ENCODE measurements around the gene VRK1. TPM values are rescaled to one million over a fixed set of nuclear protein-coding genes. Genes with fewer than 3 reads are reported as not detected.

Gene VRK1
- total RNA-seq, 1 donor from 2014 or later: 126 TPM

- Histone ChIP-seq H3K36me3 (peaks cover 4% of the 10 kb centered on the region), H2AFZ (replicated peaks) (no peak overlapping the region), H3K4me2 (no peak overlapping the region), H3K27ac (no peak overlapping the region), H4K20me1 (ENCODE audit: low read depth) (peaks cover 12% of the 10 kb centered on the region), H3K9ac (no peak overlapping the region), H3K9me3 (ENCODE audit: low read depth) (no peaks in the 10 kb centered on the region), H3K4me1 (peaks cover 13% of the 10 kb centered on the region), H3K79me2 (ENCODE audit: low read depth) (peaks cover 70% of the 10 kb centered on the region), H3K4me3 (no peak overlapping the region), H3F3A (ENCODE audit: low read depth) (no peaks in the 10 kb centered on the region), H3K27me3 (no peaks in the 10 kb centered on the region)
- Mint-ChIP-seq H3K4me3 (no peak overlapping the region), H3K27ac (no peak overlapping the region), H3K4me1 (peaks cover 4% of the 10 kb centered on the region), H3K9me3 (peaks cover 18% of the 10 kb centered on the region), H3K27me3 (ENCODE audit: insufficient read depth, low read depth) (no peaks in the 10 kb centered on the region), H3K36me3 (peaks cover 32% of the 10 kb centered on the region)
- no peak for DNase-seq (ENCODE audit: low spot score)
- TF ChIP-seq EZH2 (IDR thresholded peaks at IDR 0.05): no peak
- no peak for TF ChIP-seq EZH2phosphoT487 (IDR thresholded peaks at IDR 0.05)
- TF ChIP-seq, protein P1, sequence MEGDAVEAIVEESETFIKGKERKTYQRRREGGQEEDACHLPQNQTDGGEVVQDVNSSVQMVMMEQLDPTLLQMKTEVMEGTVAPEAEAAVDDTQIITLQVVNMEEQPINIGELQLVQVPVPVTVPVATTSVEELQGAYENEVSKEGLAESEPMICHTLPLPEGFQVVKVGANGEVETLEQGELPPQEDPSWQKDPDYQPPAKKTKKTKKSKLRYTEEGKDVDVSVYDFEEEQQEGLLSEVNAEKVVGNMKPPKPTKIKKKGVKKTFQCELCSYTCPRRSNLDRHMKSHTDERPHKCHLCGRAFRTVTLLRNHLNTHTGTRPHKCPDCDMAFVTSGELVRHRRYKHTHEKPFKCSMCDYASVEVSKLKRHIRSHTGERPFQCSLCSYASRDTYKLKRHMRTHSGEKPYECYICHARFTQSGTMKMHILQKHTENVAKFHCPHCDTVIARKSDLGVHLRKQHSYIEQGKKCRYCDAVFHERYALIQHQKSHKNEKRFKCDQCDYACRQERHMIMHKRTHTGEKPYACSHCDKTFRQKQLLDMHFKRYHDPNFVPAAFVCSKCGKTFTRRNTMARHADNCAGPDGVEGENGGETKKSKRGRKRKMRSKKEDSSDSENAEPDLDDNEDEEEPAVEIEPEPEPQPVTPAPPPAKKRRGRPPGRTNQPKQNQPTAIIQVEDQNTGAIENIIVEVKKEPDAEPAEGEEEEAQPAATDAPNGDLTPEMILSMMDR (IDR thresholded peaks at IDR 0.05): no peak
Observed at GRCh38 chr14:96830946-96831345, 33.8 kb downstream of the VRK1 start.

- DNase-seq (ENCODE audit: low spot score): no peak
- Mint-ChIP-seq H3K4me3 (no peak overlapping the region), H3K9me3 (peaks cover 18% of the 10 kb centered on the region), H3K27ac (no peak overlapping the region), H3K4me1 (no peaks in the 10 kb centered on the region), H3K36me3 (peaks cover 37% of the 10 kb centered on the region), H3K27me3 (ENCODE audit: insufficient read depth, low read depth) (no peaks in the 10 kb centered on the region)
- Histone ChIP-seq H3K27ac (no peak overlapping the region), H3K4me1 (no peaks in the 10 kb centered on the region), H4K20me1 (ENCODE audit: low read depth) (no peaks in the 10 kb centered on the region), H3K9ac (no peak overlapping the region), H3F3A (ENCODE audit: low read depth) (no peaks in the 10 kb centered on the region), H3K4me3 (no peak overlapping the region), H3K4me2 (no peak overlapping the region), H3K9me3 (ENCODE audit: low read depth) (no peaks in the 10 kb centered on the region), H3K79me2 (ENCODE audit: low read depth) (peaks cover 56% of the 10 kb centered on the region), H2AFZ (replicated peaks) (no peak overlapping the region), H3K36me3 (peaks cover 4% of the 10 kb centered on the region), H3K27me3 (no peaks in the 10 kb centered on the region)
- no peak for TF ChIP-seq EZH2phosphoT487 (IDR thresholded peaks at IDR 0.05)
- no peak for TF ChIP-seq EZH2 (IDR thresholded peaks at IDR 0.05)
- TF ChIP-seq, protein P1 (IDR thresholded peaks at IDR 0.05): no peak
Observed at GRCh38 chr14:96832351-96832750, 35.2 kb downstream of the VRK1 start.

DNA sequence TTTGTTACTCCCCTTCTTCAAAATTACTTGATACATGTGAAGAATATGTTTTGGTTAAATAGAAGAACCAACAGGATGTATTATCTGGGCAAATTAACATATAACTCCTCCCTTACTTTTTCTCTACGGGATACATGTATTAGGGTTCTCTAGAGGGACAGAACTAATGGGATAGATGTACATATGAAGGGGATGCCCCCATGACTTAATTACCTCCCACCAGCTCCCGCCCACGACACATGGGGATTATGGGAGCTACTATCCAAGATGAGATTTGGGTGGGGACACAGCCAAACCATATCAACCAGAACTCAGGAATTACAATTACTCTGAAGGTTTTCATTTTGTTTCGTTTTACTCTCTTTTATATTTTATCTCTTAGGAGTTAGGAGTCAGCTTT lies 41.3 kb downstream of the VRK1 start:
- H3F3A ChIP-seq (ENCODE audit: low read depth): no peaks in the 10 kb centered on the region

More for the DNA sequence above, 41.3 kb downstream of the VRK1 start:
- DNase-seq (ENCODE audit: low spot score): no peak
- H3K4me2 ChIP-seq: no peak overlapping the region
- H3K27me3 ChIP-seq: no peaks in the 10 kb centered on the region
- Mint-ChIP-seq H3K9me3 (no peaks in the 10 kb centered on the region), H3K36me3 (peaks cover 47% of the 10 kb centered on the region), H3K27ac (no peak overlapping the region), H3K27me3 (ENCODE audit: insufficient read depth, low read depth) (no peaks in the 10 kb centered on the region), H3K4me1 (peaks cover 12% of the 10 kb centered on the region), H3K4me3 (no peak overlapping the region)
- peaks cover 4% of the 10 kb centered on the region for H3K36me3 ChIP-seq
- H3K4me1 ChIP-seq: no peaks in the 10 kb centered on the region
- no peak overlapping the region for H3K9ac ChIP-seq
- no peaks in the 10 kb centered on the region for H4K20me1 ChIP-seq (ENCODE audit: low read depth)
- no peak for TF ChIP-seq EZH2phosphoT487 (IDR thresholded peaks at IDR 0.05)
- TF ChIP-seq, protein P1 (IDR thresholded peaks at IDR 0.05): no peak
- TF ChIP-seq EZH2 (IDR thresholded peaks at IDR 0.05): no peak
- peaks cover 17% of the 10 kb centered on the region for H3K79me2 ChIP-seq (ENCODE audit: low read depth)
- H3K9me3 ChIP-seq (ENCODE audit: low read depth): no peaks in the 10 kb centered on the region
- no peak overlapping the region for H3K4me3 ChIP-seq
- H3K27ac ChIP-seq: no peak overlapping the region
- no peak overlapping the region for H2AFZ ChIP-seq (replicated peaks)

Measured in neural progenitor cell (in vitro differentiated cells).